ENCODE measurements around the gene CDKN1B.

GRCh38 chr12:12749433-12749832, 32.3 kb downstream of the CDKN1B start:
- TF ChIP-seq, protein P1, sequence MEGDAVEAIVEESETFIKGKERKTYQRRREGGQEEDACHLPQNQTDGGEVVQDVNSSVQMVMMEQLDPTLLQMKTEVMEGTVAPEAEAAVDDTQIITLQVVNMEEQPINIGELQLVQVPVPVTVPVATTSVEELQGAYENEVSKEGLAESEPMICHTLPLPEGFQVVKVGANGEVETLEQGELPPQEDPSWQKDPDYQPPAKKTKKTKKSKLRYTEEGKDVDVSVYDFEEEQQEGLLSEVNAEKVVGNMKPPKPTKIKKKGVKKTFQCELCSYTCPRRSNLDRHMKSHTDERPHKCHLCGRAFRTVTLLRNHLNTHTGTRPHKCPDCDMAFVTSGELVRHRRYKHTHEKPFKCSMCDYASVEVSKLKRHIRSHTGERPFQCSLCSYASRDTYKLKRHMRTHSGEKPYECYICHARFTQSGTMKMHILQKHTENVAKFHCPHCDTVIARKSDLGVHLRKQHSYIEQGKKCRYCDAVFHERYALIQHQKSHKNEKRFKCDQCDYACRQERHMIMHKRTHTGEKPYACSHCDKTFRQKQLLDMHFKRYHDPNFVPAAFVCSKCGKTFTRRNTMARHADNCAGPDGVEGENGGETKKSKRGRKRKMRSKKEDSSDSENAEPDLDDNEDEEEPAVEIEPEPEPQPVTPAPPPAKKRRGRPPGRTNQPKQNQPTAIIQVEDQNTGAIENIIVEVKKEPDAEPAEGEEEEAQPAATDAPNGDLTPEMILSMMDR (IDR thresholded peaks at IDR 0.05; ENCODE audit: low read depth, low read length) = no peak
- no peak for TF ChIP-seq POLR2A (IDR thresholded peaks at IDR 0.05; ENCODE audit: extremely low read depth, insufficient read length)
- no peak for TF ChIP-seq MAX (IDR thresholded peaks at IDR 0.05; ENCODE audit: low read depth, low read length)
- no peak for TF ChIP-seq MYC (IDR thresholded peaks at IDR 0.05; ENCODE audit: low read depth, low read length)
